GM23338 (cell line): ENCODE measurements around the gene FARS2. TPM values are rescaled to one million over a fixed set of nuclear protein-coding genes. Genes with fewer than 3 reads are reported as not detected.

ENCODE experiments used
- ATAC-seq: fragments of 200-7000 bp; cut with Tn5 transposase; 3 replicates; pipeline ENCODE4 v1.9.1; 2020
- DNase-seq: peaks from one replicate; pipeline ENCODE4 v3.0.0-alpha.2; 2015; ENCODE audit warnings: low spot score
- H2AFZ ChIP-seq: fragments of 200-600 bp; sonication (generic); 2 replicates; pipeline ENCODE4 v1.8.0; 2016; ENCODE audit warnings: antibody characterized with exemption, mild to moderate bottlenecking, moderate library complexity
- H3F3A ChIP-seq: fragments of 200-600 bp; sonication (generic); replicated peaks from 2 replicates; pipeline ENCODE4 v1.8.0; 2017; ENCODE audit warnings: antibody characterized with exemption, mixed run types, low read depth
- H3K27ac ChIP-seq: fragments of 200-600 bp; sonication (generic); 2 replicates; pipeline ENCODE4 v1.6.1; 2016; ENCODE audit warnings: low read depth
- H3K27me3 ChIP-seq: fragments of 200-600 bp; sonication (generic); 2 replicates; pipeline ENCODE4 v1.8.0; 2016; ENCODE audit warnings: mild to moderate bottlenecking, mixed run types, moderate library complexity; ENCODE audit not compliant: insufficient read depth
- H3K36me3 ChIP-seq: fragments of 200-600 bp; sonication (generic); 2 replicates; pipeline ENCODE4 v1.8.0; 2016; ENCODE audit warnings: mild to moderate bottlenecking; ENCODE audit not compliant: insufficient read depth
- H3K4me1 ChIP-seq: fragments of 200-600 bp; sonication (generic); 2 replicates; pipeline ENCODE4 v1.8.0; 2016; ENCODE audit warnings: mild to moderate bottlenecking, moderate library complexity; ENCODE audit not compliant: insufficient read depth
- H3K4me2 ChIP-seq: fragments of 200-600 bp; sonication (generic); 2 replicates; pipeline ENCODE4 v1.7.1; 2017; ENCODE audit warnings: mixed run types
- H3K4me3 ChIP-seq: fragments of 200-600 bp; sonication (generic); 2 replicates; pipeline ENCODE4 v1.6.1; 2016; ENCODE audit warnings: mixed run types
- H3K79me2 ChIP-seq: fragments of 200-600 bp; sonication (generic); replicated peaks from 2 replicates; pipeline ENCODE4 v1.8.0; 2017; ENCODE audit warnings: mild to moderate bottlenecking; ENCODE audit not compliant: insufficient read depth
- H3K9me2 ChIP-seq: fragments of 200-600 bp; sonication (generic); 2 replicates; pipeline ENCODE4 v1.8.0; 2017; ENCODE audit not compliant: insufficient read depth
- H4K20me1 ChIP-seq: fragments of 200-600 bp; sonication (generic); replicated peaks from 2 replicates; pipeline ENCODE4 v1.8.0; 2017; ENCODE audit warnings: mild to moderate bottlenecking; ENCODE audit not compliant: insufficient read depth
- H3K27ac Mint-ChIP-seq: 2 replicates; pipeline ENCODE4 v1.8.0; 2020; ENCODE audit warnings: inconsistent platforms, mild to moderate bottlenecking, moderate library complexity, mixed read lengths
- H3K27me3 Mint-ChIP-seq: 3 replicates; pipeline ENCODE4 v1.8.0; 2022; ENCODE audit warnings: low read depth, mild to moderate bottlenecking, moderate library complexity, mixed read lengths, inconsistent platforms; ENCODE audit not compliant: insufficient read depth, poor library complexity
- H3K36me3 Mint-ChIP-seq: 3 replicates; pipeline ENCODE4 v1.8.0; 2021; ENCODE audit warnings: low read depth, mild to moderate bottlenecking, inconsistent platforms, moderate library complexity, mixed read lengths
- H3K4me1 Mint-ChIP-seq: 3 replicates; pipeline ENCODE4 v1.8.0; 2020; ENCODE audit warnings: mild to moderate bottlenecking, inconsistent platforms, mixed read lengths
- H3K4me3 Mint-ChIP-seq: 3 replicates; pipeline ENCODE4 v1.8.0; 2021; ENCODE audit warnings: moderate library complexity, mild to moderate bottlenecking, inconsistent platforms, mixed read lengths
- H3K9me3 Mint-ChIP-seq: 3 replicates; pipeline ENCODE4 v1.8.0; 2020; ENCODE audit warnings: moderate library complexity, mild to moderate bottlenecking, inconsistent platforms, mixed read lengths
- CREB1 ChIP-seq: fragments of 250-450 bp; sonication (Bioruptor Pico); IDR thresholded peaks from 2 replicates; pipeline ENCODE4 v1.5.0; 2020; ENCODE audit warnings: low read depth, mild to moderate bottlenecking, moderate library complexity
- EZH2 ChIP-seq: fragments of 200-600 bp; sonication (generic); IDR thresholded peaks from one replicate; pipeline ENCODE4 v1.8.0; 2017; ENCODE audit warnings: antibody characterized with exemption, mild to moderate bottlenecking, low read depth; ENCODE audit not compliant: unreplicated experiment
- JUNB ChIP-seq: IDR thresholded peaks from one replicate; pipeline ENCODE4 v1.6.1; 2016; ENCODE audit warnings: antibody characterized with exemption; ENCODE audit not compliant: unreplicated experiment
- NANOG ChIP-seq: IDR thresholded peaks from 2 replicates; pipeline ENCODE4 v1.6.1; 2016; ENCODE audit warnings: antibody characterized with exemption, borderline replicate concordance
- POLR2AphosphoS5 ChIP-seq: IDR thresholded peaks from 2 replicates; pipeline ENCODE4 v1.6.1; 2016; ENCODE audit warnings: antibody characterized with exemption, low read depth
- REST ChIP-seq: IDR thresholded peaks from one replicate; pipeline ENCODE4 v1.6.1; 2018; ENCODE audit warnings: antibody characterized with exemption; ENCODE audit not compliant: unreplicated experiment
- STAT1 ChIP-seq: IDR thresholded peaks from one replicate; pipeline ENCODE4 v1.6.1; 2016; ENCODE audit warnings: antibody characterized with exemption; ENCODE audit not compliant: unreplicated experiment
- ZNF114 ChIP-seq: fragments of 250-450 bp; sonication (Bioruptor Pico); IDR thresholded peaks from 2 replicates; pipeline ENCODE4 v1.5.0; 2020; ENCODE audit warnings: mild to moderate bottlenecking, moderate library complexity
- ZNF462 ChIP-seq: fragments of 250-450 bp; sonication (Bioruptor Pico); IDR thresholded peaks from 2 replicates; pipeline ENCODE4 v1.5.0; 2020; ENCODE audit warnings: mild to moderate bottlenecking, moderate library complexity
- polyA plus RNA-seq: library from polyadenylated mRNA; unstranded; fragments of >200 nt; fragmentation: Nextera tagmentation; extraction: Ambion mirVana; gene quantifications from 2 replicates; pipeline ENCODE4 v1.2.1, GENCODE V29; 2016
- total RNA-seq: library from RNA; depleted of rRNA; stranded (reverse); fragments of >200 nt; shearing (Covaris generic); gene quantifications from 2 replicates; pipeline ENCODE4 v1.2.3, GENCODE V29; 2014

Gene FARS2
- total and polyA plus RNA-seq, 2 experiments from 2014 or later = 7.6 to 19.0 TPM

- TF ChIP-seq ZNF462 (CRISPR knock-in tag) = no peak
- TF ChIP-seq STAT1 = no peak
- TF ChIP-seq NANOG = no peak
- TF ChIP-seq POLR2AphosphoS5 = no peak
Measured at GRCh38 chr6:5337573-5337972, 76.3 kb downstream of the FARS2 start (continued).

- DNase-seq = no peak
- H3K9me3 Mint-ChIP-seq = no peaks in the 10 kb centered on the region
- TF ChIP-seq REST (no peak), CREB1 (CRISPR knock-in tag) (no peak), STAT1 (no peak), EZH2 (no peak), ZNF114 (CRISPR knock-in tag) (no peak), JUNB (no peak)
Measured at GRCh38 chr6:5338177-5338960, 77.1 kb downstream of the FARS2 start.

More at GRCh38 chr6:5338177-5338960, 77.1 kb downstream of the FARS2 start:
- Mint-ChIP-seq H3K36me3 (no peaks in the 10 kb centered on the region), H3K27me3 (peaks cover 3% of the 10 kb centered on the region), H3K4me3 (no peak overlapping the region), H3K27ac (no peak overlapping the region), H3K4me1 (peaks cover 3% of the 10 kb centered on the region; the same call in 2 of the 3 replicates)
- Histone ChIP-seq H3K79me2 (peaks cover 6% of the 10 kb centered on the region; the same call in 1 of the 2 replicates), H3K9me2 (no peaks in the 10 kb centered on the region), H3K4me1 (no peaks in the 10 kb centered on the region), H2AFZ (no peak overlapping the region), H3K27ac (no peak overlapping the region), H3K36me3 (no peaks in the 10 kb centered on the region), H3K4me3 (no peak overlapping the region), H3K27me3 (no peaks in the 10 kb centered on the region), H3K4me2 (no peak overlapping the region), H4K20me1 (0 out of 2 replicates have a peak, but pooled peaks cover 3% of the 10 kb centered on the region), H3F3A (no peaks in the 10 kb centered on the region)
- ATAC-seq = no peak
